Measurements from ENCODE around the gene ZNF423. TPM values are rescaled to one million over a fixed set of nuclear protein-coding genes. Genes with fewer than 3 reads are reported as not detected.

ZNF423 gene
- total and polyA plus RNA-seq, 2 experiments from 2014 or later: 14.9 to 41.8 TPM

DNA sequence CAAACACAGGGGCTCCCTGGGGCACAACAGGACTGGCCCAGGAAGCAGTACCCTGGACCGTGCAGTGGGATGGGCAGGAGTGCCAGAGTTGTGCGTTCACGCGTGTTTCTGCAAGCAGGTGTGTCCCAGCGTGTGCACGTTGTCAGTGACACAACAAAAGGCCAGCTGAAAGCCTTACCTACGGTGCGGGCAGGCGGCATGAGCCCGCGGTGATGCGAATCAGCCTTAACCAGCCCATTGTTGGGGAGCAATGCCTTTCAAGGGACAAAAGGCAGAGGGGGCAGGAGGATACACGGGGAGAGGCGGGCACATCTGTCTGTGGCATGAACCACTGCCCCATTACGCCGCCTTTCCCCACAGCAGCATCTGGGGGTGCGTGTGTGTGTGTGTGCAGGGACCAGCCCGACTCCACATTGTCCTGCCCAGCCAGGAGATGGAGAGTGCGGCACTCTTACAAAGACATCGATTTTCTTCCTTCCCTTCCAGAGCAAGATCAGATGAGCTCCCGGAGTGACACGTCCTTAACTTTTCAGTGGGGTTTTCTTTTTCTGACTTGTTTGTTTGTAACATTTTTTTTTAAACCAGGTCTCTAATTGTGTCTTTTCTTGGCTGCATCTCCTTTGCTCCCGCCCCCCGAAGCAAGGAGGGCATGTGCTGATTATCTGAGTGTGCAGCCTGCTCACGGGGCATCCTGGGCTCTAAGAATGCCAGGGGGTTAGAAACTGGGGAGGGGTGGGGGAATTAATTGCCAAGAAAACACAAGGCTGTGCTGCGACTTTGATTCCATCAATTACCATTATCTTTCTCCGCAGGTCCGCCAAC lies 158.1 kb downstream of the ZNF423 start (continued):
- TF ChIP-seq, protein P1, sequence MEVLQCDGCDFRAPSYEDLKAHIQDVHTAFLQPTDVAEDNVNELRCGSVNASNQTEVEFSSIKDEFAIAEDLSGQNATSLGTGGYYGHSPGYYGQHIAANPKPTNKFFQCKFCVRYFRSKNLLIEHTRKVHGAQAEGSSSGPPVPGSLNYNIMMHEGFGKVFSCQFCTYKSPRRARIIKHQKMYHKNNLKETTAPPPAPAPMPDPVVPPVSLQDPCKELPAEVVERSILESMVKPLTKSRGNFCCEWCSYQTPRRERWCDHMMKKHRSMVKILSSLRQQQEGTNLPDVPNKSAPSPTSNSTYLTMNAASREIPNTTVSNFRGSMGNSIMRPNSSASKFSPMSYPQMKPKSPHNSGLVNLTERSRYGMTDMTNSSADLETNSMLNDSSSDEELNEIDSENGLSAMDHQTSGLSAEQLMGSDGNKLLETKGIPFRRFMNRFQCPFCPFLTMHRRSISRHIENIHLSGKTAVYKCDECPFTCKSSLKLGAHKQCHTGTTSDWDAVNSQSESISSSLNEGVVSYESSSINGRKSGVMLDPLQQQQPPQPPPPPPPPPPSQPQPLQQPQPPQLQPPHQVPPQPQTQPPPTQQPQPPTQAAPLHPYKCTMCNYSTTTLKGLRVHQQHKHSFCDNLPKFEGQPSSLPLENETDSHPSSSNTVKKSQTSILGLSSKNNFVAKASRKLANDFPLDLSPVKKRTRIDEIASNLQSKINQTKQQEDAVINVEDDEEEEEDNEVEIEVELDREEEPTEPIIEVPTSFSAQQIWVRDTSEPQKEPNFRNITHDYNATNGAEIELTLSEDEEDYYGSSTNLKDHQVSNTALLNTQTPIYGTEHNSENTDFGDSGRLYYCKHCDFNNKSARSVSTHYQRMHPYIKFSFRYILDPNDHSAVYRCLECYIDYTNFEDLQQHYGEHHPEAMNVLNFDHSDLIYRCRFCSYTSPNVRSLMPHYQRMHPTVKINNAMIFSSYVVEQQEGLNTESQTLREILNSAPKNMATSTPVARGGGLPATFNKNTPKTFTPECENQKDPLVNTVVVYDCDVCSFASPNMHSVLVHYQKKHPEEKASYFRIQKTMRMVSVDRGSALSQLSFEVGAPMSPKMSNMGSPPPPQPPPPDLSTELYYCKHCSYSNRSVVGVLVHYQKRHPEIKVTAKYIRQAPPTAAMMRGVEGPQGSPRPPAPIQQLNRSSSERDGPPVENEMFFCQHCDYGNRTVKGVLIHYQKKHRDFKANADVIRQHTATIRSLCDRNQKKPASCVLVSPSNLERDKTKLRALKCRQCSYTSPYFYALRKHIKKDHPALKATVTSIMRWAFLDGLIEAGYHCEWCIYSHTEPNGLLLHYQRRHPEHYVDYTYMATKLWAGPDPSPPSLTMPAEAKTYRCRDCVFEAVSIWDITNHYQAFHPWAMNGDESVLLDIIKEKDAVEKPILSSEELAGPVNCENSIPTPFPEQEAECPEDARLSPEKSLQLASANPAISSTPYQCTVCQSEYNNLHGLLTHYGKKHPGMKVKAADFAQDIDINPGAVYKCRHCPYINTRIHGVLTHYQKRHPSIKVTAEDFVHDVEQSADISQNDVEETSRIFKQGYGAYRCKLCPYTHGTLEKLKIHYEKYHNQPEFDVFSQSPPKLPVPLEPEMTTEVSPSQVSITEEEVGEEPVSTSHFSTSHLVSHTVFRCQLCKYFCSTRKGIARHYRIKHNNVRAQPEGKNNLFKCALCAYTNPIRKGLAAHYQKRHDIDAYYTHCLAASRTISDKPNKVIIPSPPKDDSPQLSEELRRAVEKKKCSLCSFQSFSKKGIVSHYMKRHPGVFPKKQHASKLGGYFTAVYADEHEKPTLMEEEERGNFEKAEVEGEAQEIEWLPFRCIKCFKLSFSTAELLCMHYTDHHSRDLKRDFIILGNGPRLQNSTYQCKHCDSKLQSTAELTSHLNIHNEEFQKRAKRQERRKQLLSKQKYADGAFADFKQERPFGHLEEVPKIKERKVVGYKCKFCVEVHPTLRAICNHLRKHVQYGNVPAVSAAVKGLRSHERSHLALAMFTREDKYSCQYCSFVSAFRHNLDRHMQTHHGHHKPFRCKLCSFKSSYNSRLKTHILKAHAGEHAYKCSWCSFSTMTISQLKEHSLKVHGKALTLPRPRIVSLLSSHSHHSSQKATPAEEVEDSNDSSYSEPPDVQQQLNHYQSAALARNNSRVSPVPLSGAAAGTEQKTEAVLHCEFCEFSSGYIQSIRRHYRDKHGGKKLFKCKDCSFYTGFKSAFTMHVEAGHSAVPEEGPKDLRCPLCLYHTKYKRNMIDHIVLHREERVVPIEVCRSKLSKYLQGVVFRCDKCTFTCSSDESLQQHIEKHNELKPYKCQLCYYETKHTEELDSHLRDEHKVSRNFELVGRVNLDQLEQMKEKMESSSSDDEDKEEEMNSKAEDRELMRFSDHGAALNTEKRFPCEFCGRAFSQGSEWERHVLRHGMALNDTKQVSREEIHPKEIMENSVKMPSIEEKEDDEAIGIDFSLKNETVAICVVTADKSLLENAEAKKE (CRISPR knock-in tag; IDR thresholded peaks at IDR 0.05): no peak

DNA sequence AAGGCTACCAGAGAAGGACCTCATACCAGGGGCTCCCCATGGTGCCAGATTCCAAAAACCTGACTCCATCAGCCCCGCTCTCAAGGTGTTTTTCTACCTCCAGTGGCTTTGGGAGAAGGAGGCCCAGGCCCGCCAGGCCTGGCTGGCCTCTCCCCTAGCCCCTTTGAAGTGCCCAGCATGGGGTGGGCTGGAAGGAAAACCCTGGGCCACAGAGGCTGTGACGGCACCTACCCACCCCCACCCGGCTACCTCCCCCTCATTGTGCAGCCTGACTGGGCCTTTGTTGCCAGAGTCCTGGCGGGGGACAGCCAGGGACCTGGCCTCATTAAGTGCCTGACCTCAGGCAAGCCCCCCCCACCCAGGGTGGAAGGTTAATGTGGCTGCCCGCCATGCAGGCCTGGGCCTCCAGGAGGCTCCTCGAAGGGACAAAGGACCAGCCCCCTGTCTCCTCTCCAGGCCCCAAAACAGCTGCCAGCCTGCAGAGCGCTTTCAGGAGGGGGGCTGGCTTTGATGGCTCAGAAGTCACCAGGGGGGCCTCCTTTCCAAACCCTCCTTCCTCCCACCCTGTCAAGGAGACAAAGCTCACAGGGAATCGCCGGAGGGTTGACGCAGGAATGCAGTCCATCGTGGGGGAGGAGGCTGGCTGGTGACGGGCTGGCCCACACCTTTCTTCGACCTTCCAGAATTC lies 159.4 kb downstream of the ZNF423 start:
- 0 out of 2 replicates have a peak, but pooled peaks cover 8% of the 10 kb centered on the region for H3K79me2 ChIP-seq (replicated peaks; ENCODE audit: insufficient read depth)
- H3K36me3 Mint-ChIP-seq (ENCODE audit: low read depth): 0 out of 3 replicates have a peak, but pooled peaks cover 3% of the 10 kb centered on the region
- peak overlapping the region; percentile 93 for H3K27ac Mint-ChIP-seq
- peak; percentile 77 for DNase-seq (ENCODE audit: low spot score)
- peaks cover 35% of the 10 kb centered on the region for H3F3A ChIP-seq (replicated peaks; ENCODE audit: low read depth)
- no peaks in the 10 kb centered on the region for H3K27me3 ChIP-seq (ENCODE audit: insufficient read depth)
- peak overlapping the region; percentile 37; the same call in 2 of the 3 replicates for H3K4me3 Mint-ChIP-seq
- H3K9me3 Mint-ChIP-seq: no peaks in the 10 kb centered on the region
- peak overlapping the region; percentile 60 for H3K4me2 ChIP-seq
- H3K36me3 ChIP-seq (ENCODE audit: insufficient read depth): no peaks in the 10 kb centered on the region
- peak overlapping the region; percentile 34; the same call in 1 of the 2 replicates for H3K4me3 ChIP-seq
- peaks cover 69% of the 10 kb centered on the region for H3K4me1 Mint-ChIP-seq
- TF ChIP-seq JUNB (IDR thresholded peaks at IDR 0.05; ENCODE audit: unreplicated experiment): no peak
- no peak for TF ChIP-seq NANOG (IDR thresholded peaks at IDR 0.05; ENCODE audit: borderline replicate concordance)
- TF ChIP-seq, protein P2, sequence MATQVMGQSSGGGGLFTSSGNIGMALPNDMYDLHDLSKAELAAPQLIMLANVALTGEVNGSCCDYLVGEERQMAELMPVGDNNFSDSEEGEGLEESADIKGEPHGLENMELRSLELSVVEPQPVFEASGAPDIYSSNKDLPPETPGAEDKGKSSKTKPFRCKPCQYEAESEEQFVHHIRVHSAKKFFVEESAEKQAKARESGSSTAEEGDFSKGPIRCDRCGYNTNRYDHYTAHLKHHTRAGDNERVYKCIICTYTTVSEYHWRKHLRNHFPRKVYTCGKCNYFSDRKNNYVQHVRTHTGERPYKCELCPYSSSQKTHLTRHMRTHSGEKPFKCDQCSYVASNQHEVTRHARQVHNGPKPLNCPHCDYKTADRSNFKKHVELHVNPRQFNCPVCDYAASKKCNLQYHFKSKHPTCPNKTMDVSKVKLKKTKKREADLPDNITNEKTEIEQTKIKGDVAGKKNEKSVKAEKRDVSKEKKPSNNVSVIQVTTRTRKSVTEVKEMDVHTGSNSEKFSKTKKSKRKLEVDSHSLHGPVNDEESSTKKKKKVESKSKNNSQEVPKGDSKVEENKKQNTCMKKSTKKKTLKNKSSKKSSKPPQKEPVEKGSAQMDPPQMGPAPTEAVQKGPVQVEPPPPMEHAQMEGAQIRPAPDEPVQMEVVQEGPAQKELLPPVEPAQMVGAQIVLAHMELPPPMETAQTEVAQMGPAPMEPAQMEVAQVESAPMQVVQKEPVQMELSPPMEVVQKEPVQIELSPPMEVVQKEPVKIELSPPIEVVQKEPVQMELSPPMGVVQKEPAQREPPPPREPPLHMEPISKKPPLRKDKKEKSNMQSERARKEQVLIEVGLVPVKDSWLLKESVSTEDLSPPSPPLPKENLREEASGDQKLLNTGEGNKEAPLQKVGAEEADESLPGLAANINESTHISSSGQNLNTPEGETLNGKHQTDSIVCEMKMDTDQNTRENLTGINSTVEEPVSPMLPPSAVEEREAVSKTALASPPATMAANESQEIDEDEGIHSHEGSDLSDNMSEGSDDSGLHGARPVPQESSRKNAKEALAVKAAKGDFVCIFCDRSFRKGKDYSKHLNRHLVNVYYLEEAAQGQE (IDR thresholded peaks at IDR 0.05; ENCODE audit: unreplicated experiment): no peak
- peak; percentile 42 for TF ChIP-seq CREB1 (CRISPR knock-in tag; IDR thresholded peaks at IDR 0.05; ENCODE audit: low read depth)
- TF ChIP-seq EZH2 (IDR thresholded peaks at IDR 0.05; ENCODE audit: low read depth, unreplicated experiment): no peak
- TF ChIP-seq, protein P3, sequence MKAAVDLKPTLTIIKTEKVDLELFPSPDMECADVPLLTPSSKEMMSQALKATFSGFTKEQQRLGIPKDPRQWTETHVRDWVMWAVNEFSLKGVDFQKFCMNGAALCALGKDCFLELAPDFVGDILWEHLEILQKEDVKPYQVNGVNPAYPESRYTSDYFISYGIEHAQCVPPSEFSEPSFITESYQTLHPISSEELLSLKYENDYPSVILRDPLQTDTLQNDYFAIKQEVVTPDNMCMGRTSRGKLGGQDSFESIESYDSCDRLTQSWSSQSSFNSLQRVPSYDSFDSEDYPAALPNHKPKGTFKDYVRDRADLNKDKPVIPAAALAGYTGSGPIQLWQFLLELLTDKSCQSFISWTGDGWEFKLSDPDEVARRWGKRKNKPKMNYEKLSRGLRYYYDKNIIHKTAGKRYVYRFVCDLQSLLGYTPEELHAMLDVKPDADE (IDR thresholded peaks at IDR 0.05): no peak
- no peak for TF ChIP-seq EZH2phosphoT487 (IDR thresholded peaks at IDR 0.05; ENCODE audit: unreplicated experiment)
- no peaks in the 10 kb centered on the region for H3K9me2 ChIP-seq (ENCODE audit: insufficient read depth)
- H4K20me1 ChIP-seq (replicated peaks; ENCODE audit: insufficient read depth): no peaks in the 10 kb centered on the region
- ATAC-seq: peak; percentile 53
- H2AFZ ChIP-seq: no peak overlapping the region
- H3K27me3 Mint-ChIP-seq (ENCODE audit: insufficient read depth, low read depth, poor library complexity): peaks cover 23% of the 10 kb centered on the region
- H3K4me1 ChIP-seq (ENCODE audit: insufficient read depth): peaks cover 71% of the 10 kb centered on the region
- H3K27ac ChIP-seq (ENCODE audit: low read depth): peak overlapping the region; percentile 93
